Measurements from ENCODE around the gene NDUFS7. TPM values are rescaled to one million over a fixed set of nuclear protein-coding genes. Genes with fewer than 3 reads are reported as not detected.

Gene NDUFS7
- total RNA-seq, 1 donor from 2014 or later: 216 TPM

DNA sequence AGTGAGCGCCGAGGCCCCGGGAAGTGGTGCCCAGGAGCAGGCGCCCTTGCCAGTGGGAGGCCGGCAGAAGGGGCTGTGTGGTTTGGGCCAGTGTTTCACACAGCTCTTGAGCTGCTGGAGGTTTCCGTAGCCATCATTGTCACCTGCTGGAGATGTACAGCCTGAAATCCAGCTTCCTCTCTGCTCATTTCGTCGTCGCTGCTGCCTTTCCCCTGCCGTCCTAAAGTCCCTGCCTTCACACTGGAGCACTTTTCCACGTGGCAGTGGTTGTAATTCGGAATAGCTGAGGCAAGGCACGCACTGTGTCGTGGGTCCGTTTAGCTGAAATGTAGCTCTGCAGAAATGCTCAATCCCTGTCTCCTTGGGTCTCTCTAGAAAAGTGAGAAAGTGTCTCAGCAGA lies 36.9 kb downstream of the NDUFS7 start:
- peaks cover 67 to 73% of the 10 kb centered on the region in 2 donors for H3K36me3 ChIP-seq
- H3K4me3 ChIP-seq: no peak overlapping the region
- intact Hi-C loops (cut with DNase I): no loop called here
- no peak overlapping the region for H3K27ac ChIP-seq
- peaks cover 11 to 15% of the 10 kb centered on the region in 2 donors for H3K4me1 ChIP-seq
- no peak for DNase-seq (ENCODE audit: low spot score in 2 of 2)
- TF ChIP-seq, protein P1, sequence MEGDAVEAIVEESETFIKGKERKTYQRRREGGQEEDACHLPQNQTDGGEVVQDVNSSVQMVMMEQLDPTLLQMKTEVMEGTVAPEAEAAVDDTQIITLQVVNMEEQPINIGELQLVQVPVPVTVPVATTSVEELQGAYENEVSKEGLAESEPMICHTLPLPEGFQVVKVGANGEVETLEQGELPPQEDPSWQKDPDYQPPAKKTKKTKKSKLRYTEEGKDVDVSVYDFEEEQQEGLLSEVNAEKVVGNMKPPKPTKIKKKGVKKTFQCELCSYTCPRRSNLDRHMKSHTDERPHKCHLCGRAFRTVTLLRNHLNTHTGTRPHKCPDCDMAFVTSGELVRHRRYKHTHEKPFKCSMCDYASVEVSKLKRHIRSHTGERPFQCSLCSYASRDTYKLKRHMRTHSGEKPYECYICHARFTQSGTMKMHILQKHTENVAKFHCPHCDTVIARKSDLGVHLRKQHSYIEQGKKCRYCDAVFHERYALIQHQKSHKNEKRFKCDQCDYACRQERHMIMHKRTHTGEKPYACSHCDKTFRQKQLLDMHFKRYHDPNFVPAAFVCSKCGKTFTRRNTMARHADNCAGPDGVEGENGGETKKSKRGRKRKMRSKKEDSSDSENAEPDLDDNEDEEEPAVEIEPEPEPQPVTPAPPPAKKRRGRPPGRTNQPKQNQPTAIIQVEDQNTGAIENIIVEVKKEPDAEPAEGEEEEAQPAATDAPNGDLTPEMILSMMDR (IDR thresholded peaks at IDR 0.05): no peak
- no peaks in the 10 kb centered on the region for H3K9me3 ChIP-seq
- no peaks in the 10 kb centered on the region for H3K27me3 ChIP-seq

DNA sequence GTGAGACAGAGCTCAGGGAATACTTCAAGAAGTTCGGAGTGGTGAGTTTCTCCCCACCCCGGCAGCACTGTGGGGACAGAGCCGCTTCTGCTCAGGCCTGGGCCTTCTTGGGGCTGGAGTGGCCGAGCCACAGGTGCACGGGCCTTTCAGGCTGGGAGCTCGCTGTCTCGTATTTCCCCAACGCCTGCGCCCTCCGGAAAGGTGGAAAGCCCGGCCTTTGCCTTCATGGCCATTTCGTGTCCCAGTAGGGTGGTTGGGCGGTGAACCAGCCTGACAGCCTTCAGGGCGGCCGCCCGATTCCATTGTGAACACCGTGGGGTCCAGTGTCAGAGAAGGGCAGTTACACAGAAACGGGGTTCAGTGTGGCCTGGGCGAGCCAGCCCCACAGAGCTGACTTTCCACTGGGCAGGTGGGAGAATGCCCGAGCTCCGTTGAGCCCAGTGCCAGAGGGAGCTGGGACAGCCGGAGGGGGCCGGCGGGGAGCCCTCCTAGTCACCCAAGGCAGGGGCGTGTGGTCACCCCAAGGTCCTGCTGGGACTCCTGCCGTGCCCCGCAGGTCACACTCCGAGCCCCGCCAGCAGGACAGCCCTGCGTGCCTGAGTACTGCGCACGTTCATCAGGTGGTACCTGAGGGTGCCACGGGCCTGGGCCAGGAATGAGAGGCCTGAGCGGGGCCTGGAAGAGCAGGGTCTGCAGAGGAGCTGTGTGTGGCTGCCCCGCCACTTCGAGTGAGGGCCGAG lies 37.7 kb downstream of the NDUFS7 start:
- H3K9me3 ChIP-seq: no peaks in the 10 kb centered on the region
- no peaks in the 10 kb centered on the region for H3K27me3 ChIP-seq
- H3K4me1 ChIP-seq: peaks cover 4 to 7% of the 10 kb centered on the region in 2 donors
- peaks cover 73 to 81% of the 10 kb centered on the region in 2 donors for H3K36me3 ChIP-seq
- no peak for DNase-seq (ENCODE audit: low spot score in 2 of 2)
- TF ChIP-seq, protein P1 (IDR thresholded peaks at IDR 0.05): no peak
- intact Hi-C loops (cut with DNase I): no loop called here
- H3K4me3 ChIP-seq: no peak overlapping the region
- no peak overlapping the region for H3K27ac ChIP-seq

DNA sequence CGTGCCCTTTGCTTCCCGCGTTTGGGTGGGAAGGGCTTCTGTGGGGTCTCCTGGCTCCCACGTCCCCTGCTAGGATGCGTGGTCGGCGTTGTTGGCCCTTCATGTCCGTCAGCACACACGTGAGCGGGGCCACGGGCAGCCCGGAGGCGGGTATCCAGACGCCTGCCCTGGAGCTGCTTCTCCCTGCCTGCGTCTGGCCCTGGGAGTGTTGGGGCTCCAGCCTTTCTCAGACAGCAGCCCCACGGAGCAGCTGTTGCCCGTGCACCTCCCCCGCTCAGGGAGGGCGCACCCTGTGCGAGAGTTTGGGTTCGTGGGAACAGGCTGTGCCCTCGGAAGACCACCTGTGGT lies 38.2 kb downstream of the NDUFS7 start:
- intact Hi-C loops (cut with DNase I): no loop called here
- H3K27ac ChIP-seq: no peak overlapping the region
- H3K9me3 ChIP-seq: no peaks in the 10 kb centered on the region
- no peak for DNase-seq (ENCODE audit: low spot score in 2 of 2)
- TF ChIP-seq, protein P1 (IDR thresholded peaks at IDR 0.05): no peak
- H3K4me1 ChIP-seq: peaks cover 0 to 2% of the 10 kb centered on the region in 2 donors
- H3K27me3 ChIP-seq: no peaks in the 10 kb centered on the region
- H3K36me3 ChIP-seq: peaks cover 78 to 84% of the 10 kb centered on the region in 2 donors
- H3K4me3 ChIP-seq: no peak overlapping the region

DNA sequence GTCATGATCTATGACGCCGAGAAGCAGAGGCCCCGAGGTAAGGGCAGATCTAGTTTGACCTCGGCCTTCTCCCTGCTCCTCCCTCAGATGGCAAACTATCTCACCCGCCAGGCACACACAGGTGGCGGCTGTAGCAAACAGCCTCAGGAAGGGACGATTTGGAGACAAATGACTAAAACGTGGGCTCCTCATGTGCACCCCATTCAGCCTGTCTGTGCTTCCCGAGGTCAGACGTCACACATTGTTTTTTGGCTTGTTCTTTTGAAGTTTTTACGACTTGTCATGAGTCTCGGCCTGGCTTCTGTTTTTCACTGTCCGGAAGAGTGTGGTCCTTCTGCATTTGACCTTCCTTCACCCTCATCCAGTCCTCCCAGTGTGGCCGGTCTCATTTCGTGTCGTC lies 38.7 kb downstream of the NDUFS7 start:
- peaks cover 82 to 89% of the 10 kb centered on the region in 2 donors for H3K36me3 ChIP-seq

DNA sequence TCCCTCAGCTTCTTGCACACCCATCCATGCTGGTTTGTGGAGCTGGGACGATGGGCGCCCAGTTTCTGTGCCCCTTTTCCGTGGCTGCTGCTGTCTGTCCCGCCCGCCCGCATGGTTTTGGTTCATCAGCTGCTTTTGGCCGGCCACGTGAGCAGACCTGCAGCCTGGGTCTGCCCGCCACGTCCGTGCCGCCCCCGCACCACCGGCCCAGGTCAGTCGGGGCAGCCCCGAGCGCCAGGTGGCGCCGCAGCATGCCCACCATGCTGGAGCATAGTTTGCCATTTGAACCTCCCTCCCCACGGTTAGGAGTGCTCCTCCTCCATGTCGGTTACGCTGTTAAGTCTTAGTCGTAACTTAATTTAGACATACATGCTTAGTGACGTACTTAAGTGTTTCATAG lies 39.2 kb downstream of the NDUFS7 start:
- Histone ChIP-seq H3K4me1 (no peaks in the 10 kb centered on the region), H3K27me3 (no peaks in the 10 kb centered on the region), H3K9me3 (no peaks in the 10 kb centered on the region), H3K36me3 (peaks cover 79 to 93% of the 10 kb centered on the region in 2 donors), H3K27ac (no peak overlapping the region), H3K4me3 (no peak overlapping the region)
- intact Hi-C loops (cut with DNase I): no loop called here
- no peak for DNase-seq (ENCODE audit: low spot score in 2 of 2)
- TF ChIP-seq, protein P1 (IDR thresholded peaks at IDR 0.05): no peak

More for the DNA sequence above, 38.7 kb downstream of the NDUFS7 start:
- no peak overlapping the region for H3K4me3 ChIP-seq
- no peaks in the 10 kb centered on the region for H3K9me3 ChIP-seq
- intact Hi-C loops (cut with DNase I): no loop called here
- no peaks in the 10 kb centered on the region for H3K27me3 ChIP-seq
- no peaks in the 10 kb centered on the region for H3K4me1 ChIP-seq
- TF ChIP-seq, protein P1 (IDR thresholded peaks at IDR 0.05): no peak
- DNase-seq (ENCODE audit: low spot score in 2 of 2): no peak
- no peak overlapping the region for H3K27ac ChIP-seq
